Measurements from ENCODE around the gene WDR7.

DNA sequence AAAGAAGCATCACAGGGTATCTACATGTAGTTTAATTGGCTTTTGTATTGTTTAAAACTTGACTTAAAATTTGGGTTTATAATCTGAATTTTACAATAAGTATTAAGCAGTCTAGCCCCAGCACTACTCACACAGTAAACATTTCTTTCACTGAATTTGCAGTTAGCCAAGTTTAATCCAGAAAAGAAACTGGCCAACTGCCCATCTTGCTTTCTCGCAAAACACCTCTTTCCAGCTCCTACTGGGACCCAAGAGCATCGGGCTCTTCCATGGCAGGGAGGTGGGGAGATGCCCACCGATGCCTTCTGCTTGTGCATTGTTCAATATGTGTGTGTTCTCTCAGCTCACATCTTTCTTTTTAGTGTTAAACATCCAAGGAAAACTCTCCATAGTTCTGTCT lies 283.0 kb downstream of the WDR7 start:
- TF ChIP-seq, protein P1, sequence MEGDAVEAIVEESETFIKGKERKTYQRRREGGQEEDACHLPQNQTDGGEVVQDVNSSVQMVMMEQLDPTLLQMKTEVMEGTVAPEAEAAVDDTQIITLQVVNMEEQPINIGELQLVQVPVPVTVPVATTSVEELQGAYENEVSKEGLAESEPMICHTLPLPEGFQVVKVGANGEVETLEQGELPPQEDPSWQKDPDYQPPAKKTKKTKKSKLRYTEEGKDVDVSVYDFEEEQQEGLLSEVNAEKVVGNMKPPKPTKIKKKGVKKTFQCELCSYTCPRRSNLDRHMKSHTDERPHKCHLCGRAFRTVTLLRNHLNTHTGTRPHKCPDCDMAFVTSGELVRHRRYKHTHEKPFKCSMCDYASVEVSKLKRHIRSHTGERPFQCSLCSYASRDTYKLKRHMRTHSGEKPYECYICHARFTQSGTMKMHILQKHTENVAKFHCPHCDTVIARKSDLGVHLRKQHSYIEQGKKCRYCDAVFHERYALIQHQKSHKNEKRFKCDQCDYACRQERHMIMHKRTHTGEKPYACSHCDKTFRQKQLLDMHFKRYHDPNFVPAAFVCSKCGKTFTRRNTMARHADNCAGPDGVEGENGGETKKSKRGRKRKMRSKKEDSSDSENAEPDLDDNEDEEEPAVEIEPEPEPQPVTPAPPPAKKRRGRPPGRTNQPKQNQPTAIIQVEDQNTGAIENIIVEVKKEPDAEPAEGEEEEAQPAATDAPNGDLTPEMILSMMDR (IDR thresholded peaks at IDR 0.05), result no peak
- TF ChIP-seq POLR2A (IDR thresholded peaks at IDR 0.05), result no peak
